Lower lobe of right lung (tissue), 2 donors: Measurements from ENCODE around the gene KCNJ15. TPM values are rescaled to one million over a fixed set of nuclear protein-coding genes. Genes with fewer than 3 reads are reported as not detected.

Experiments used
- ATAC-seq, 2 donors: fragments of 200-7000 bp; cut with Tn5 transposase; one replicate each; pipeline ENCODE4 v1.9.1; 2020 to 2022; ENCODE audit warnings: mild to moderate bottlenecking in 2 of 2, moderate library complexity in 2 of 2
- DNase-seq: peaks from one replicate; pipeline ENCODE4 v3.0.0-alpha.2; 2020
- H3K27ac ChIP-seq: fragments of 200-600 bp; one replicate; pipeline ENCODE4 v1.8.0; 2022
- H3K27me3 ChIP-seq: fragments of 200-600 bp; one replicate; pipeline ENCODE4 v1.8.0; 2022; ENCODE audit warnings: low read depth
- H3K36me3 ChIP-seq: fragments of 200-600 bp; one replicate; pipeline ENCODE4 v1.8.0; 2022; ENCODE audit warnings: mild to moderate bottlenecking
- H3K4me1 ChIP-seq: fragments of 200-600 bp; one replicate; pipeline ENCODE4 v1.8.0; 2022
- H3K4me3 ChIP-seq: fragments of 200-600 bp; one replicate; pipeline ENCODE4 v1.8.0; 2022; ENCODE audit warnings: mild to moderate bottlenecking
- H3K9me3 ChIP-seq: fragments of 200-600 bp; one replicate; pipeline ENCODE4 v1.8.0; 2022
- intact Hi-C: fragments of 100-400 bp; cut with DNase I; formaldehyde crosslinking; loops from one replicate; pipeline ENCODE4 v1.11.0; 2022
- total RNA-seq: library from RNA; stranded (reverse); fragmentation: NEBNext Ultra II Directional; extraction: Animal tissue kit (Norgen Biotek cat#: 25700); gene quantifications from one replicate; pipeline ENCODE4 v1.2.1, GENCODE V29; 2021
- TF ChIP-seq, protein P1 (sequence below): fragments of 200-600 bp; IDR thresholded peaks from one replicate; pipeline ENCODE4 v1.8.0; 2022; ENCODE audit warnings: antibody characterized with exemption, mild to moderate bottlenecking
- donor health status: DM: no; HTN: yes; CAD: no; lungs with severe emphysema.

KCNJ15 gene
- total RNA-seq, 1 donor from 2014 or later, result 62.7 TPM

DNA sequence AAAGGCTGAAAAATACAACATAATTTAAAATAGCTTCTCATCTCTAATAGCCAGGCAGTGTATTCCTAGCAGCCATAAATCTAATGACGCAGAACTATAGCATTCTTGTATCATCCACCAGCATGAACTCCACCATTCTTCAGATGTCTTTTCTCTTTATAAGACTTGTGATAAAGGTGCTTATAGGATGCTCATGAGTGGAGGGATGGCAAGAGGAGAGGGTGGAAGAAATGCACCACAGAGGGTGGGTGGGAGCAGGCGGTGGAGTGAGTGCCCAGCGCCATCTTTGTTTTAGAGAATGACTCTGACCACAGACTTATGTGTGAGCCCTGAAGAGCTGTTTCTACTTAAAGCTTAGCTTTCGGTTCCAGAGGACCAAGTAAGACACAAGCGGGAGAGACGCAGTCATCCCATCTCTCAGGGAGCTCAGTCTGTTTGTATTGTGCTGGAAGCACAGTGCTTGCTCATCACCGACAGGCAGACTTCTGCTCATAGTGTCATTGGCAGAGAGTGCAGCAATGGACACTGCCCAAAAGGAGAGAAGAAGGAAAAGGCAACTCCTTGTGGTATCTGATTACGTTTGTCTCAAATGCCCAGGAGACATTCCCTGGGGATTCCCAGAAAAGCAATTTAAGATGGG lies 65.6 kb downstream of the KCNJ15 start:
- TF ChIP-seq, protein P1, sequence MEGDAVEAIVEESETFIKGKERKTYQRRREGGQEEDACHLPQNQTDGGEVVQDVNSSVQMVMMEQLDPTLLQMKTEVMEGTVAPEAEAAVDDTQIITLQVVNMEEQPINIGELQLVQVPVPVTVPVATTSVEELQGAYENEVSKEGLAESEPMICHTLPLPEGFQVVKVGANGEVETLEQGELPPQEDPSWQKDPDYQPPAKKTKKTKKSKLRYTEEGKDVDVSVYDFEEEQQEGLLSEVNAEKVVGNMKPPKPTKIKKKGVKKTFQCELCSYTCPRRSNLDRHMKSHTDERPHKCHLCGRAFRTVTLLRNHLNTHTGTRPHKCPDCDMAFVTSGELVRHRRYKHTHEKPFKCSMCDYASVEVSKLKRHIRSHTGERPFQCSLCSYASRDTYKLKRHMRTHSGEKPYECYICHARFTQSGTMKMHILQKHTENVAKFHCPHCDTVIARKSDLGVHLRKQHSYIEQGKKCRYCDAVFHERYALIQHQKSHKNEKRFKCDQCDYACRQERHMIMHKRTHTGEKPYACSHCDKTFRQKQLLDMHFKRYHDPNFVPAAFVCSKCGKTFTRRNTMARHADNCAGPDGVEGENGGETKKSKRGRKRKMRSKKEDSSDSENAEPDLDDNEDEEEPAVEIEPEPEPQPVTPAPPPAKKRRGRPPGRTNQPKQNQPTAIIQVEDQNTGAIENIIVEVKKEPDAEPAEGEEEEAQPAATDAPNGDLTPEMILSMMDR, result no peak
- no peak for DNase-seq
- no peaks in the 10 kb centered on the region for H3K9me3 ChIP-seq
- peaks cover 20% of the 10 kb centered on the region for H3K4me1 ChIP-seq
- intact Hi-C loops, result no loop called here
- no peaks in the 10 kb centered on the region for H3K36me3 ChIP-seq
- H3K27me3 ChIP-seq, result no peaks in the 10 kb centered on the region
- no peak for ATAC-seq
- no peak overlapping the region for H3K27ac ChIP-seq
- no peak overlapping the region for H3K4me3 ChIP-seq

DNA sequence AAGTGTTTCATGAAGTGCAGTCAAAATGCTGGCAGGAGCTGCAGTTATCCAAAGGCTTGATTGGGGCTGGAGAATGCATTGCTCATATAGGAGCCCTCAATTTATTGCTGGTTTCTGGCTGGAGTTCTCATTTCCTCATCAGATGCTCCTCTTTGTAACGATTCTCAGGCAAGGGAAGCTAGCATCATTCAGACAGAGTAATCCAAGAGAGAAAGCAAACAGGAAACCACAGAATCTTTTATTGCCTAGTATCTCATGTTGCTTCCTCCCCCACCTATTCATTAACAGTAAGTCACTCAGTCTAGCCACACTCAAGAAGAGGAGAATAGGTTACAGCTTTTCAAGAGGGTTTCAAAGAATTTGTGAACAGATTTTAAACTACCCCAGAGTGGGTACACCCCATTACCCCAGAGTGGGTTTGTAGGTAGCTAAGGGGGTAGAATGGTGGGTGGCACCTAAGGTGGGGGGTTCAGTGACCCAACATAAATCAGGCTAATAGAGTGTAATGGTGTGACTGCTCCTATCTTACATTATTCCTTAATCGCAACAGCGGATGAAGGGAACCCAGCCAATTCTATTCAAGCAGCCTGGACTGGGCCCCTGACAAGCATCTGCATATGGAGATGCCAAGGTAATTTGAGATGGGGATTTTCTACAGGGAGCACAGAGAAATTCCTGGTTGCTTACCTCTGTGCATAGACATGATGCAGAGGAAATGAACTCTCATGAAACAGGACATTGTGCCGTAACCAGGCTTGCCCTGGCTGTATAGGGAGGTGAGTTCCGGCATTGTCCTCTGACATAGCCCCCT lies 67.1 kb downstream of the KCNJ15 start:
- Histone ChIP-seq H3K36me3 (no peaks in the 10 kb centered on the region), H3K27ac (no peak overlapping the region), H3K27me3 (no peaks in the 10 kb centered on the region), H3K4me1 (peaks cover 21% of the 10 kb centered on the region), H3K9me3 (no peaks in the 10 kb centered on the region), H3K4me3 (no peak overlapping the region)
- intact Hi-C loops, result no loop called here
- no peak for DNase-seq
- TF ChIP-seq, protein P1, result no peak
- ATAC-seq, result peak in 1 of 2 donors; percentile 46

DNA sequence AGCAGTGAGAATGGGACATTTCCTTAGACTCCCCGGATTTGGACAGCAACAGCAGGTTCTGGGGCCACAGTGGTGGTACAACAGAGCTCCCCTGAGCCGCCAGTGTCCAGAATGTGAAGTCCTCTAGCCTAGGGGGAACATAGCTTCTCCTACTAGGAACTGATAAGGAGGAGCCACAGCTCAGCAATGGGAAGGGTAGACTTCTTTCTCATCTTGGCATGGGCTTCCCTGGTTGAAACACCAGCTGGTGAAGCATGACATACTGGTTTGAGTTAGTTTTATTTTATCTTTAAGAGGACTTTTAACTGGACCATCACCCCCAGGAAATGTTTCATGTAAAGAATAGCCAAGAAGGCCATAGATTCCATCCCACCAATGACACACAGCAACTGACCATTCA lies 68.4 kb downstream of the KCNJ15 start:
- ATAC-seq, result no peak
- H3K36me3 ChIP-seq, result no peaks in the 10 kb centered on the region
- H3K4me1 ChIP-seq, result peaks cover 21% of the 10 kb centered on the region
- no peak for DNase-seq
- H3K27ac ChIP-seq, result no peak overlapping the region
- TF ChIP-seq, protein P1, result no peak
- intact Hi-C loops, result no loop called here
- no peaks in the 10 kb centered on the region for H3K9me3 ChIP-seq
- no peak overlapping the region for H3K4me3 ChIP-seq
- H3K27me3 ChIP-seq, result no peaks in the 10 kb centered on the region

DNA sequence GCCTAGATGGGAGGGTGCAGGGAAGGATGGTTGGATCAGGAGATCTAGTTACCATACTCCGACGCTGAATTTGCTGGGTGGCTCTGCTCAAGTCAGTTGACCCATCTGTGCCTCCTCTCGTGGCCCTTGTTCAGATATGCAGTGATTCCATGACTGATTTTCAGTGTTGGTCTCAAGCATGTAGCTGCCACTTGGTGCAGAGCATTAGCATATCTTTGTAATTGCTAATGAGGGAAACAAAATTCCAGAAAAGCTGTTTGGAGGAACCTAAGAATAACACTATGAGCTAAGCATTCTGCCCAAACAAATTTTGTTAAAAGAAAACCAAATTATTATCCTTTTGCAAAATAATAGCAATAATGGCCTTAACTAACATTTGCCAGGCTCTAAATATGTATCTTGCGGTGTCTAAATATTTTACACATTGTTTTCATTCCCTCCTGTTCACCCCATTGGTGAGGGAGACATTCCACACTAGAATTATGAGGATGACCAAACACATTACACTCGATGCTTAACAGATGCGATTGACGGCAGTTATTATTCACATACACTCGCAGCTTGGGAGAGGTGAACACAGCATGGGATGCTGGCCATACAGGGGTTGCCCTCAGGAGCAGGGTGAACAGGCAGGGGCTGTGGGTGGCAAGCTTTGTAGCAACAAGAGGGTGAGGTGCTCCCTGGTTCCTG lies 69.1 kb downstream of the KCNJ15 start:
- ATAC-seq (no peak), DNase-seq (no peak)
- TF ChIP-seq, protein P1, result no peak
- no peaks in the 10 kb centered on the region for H3K9me3 ChIP-seq
- intact Hi-C loops, result no loop called here
- H3K4me1 ChIP-seq, result peaks cover 21% of the 10 kb centered on the region
- H3K4me3 ChIP-seq, result no peak overlapping the region
- H3K27ac ChIP-seq, result no peak overlapping the region
- no peaks in the 10 kb centered on the region for H3K27me3 ChIP-seq
- no peaks in the 10 kb centered on the region for H3K36me3 ChIP-seq

DNA sequence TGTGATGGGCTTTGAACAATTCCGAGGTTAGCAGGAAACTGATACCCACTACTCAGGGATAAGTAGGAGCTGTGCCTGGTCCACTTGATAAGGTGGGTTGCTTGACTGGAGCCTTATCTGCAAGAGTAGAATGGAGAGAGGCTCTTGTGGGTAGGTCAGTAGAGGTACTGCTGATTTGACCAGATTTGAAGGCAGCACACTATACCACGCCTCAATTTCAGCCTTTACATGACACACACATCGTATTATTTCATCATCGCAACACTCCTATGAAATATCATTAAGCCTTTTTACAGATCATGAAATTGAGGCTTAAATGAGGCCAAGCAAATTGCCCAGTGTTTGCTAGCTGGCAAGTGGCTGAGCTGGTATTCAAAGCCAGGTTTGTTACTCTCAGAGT lies 69.6 kb downstream of the KCNJ15 start:
- Histone ChIP-seq H3K27me3 (no peaks in the 10 kb centered on the region), H3K4me3 (no peak overlapping the region), H3K27ac (no peak overlapping the region), H3K36me3 (no peaks in the 10 kb centered on the region), H3K4me1 (peaks cover 21% of the 10 kb centered on the region), H3K9me3 (no peaks in the 10 kb centered on the region)
- intact Hi-C loops, result no loop called here
- no peak for DNase-seq
- TF ChIP-seq, protein P1, result no peak
- peak; percentile 55 to 77 for ATAC-seq
